ENCODE measurements around the gene SH3RF3.

The SH3RF3 gene

GRCh38 chr2:109279243-109279860, 150.3 kb downstream of the SH3RF3 start:
- DNase-seq (ENCODE audit: low read depth): no peak

GRCh38 chr2:109280804-109281203, 151.8 kb downstream of the SH3RF3 start:
- no peak for DNase-seq (ENCODE audit: low read depth)
- peak; percentile 20; the same call in 1 of the 2 replicates for TF ChIP-seq CTCF (IDR thresholded peaks at IDR 0.05; ENCODE audit: control insufficient read depth, extremely low read depth, insufficient read depth)
- no peak overlapping the region for H3K4me3 ChIP-seq (ENCODE audit: low read depth, low read length)

More at GRCh38 chr2:109279243-109279860, 150.3 kb downstream of the SH3RF3 start:
- no peak overlapping the region for H3K4me3 ChIP-seq (ENCODE audit: low read depth, low read length)
- no peak for TF ChIP-seq CTCF (IDR thresholded peaks at IDR 0.05; ENCODE audit: control insufficient read depth, extremely low read depth, insufficient read depth)

- no peak overlapping the region for H3K4me3 ChIP-seq (ENCODE audit: low read depth, low read length)
- DNase-seq (ENCODE audit: low read depth): no peak
- TF ChIP-seq CTCF (IDR thresholded peaks at IDR 0.05; ENCODE audit: control insufficient read depth, extremely low read depth, insufficient read depth): no peak
Observed at GRCh38 chr2:109282360-109282759, 153.4 kb downstream of the SH3RF3 start.

GRCh38 chr2:109282865-109283264, 153.9 kb downstream of the SH3RF3 start:
- H3K4me3 ChIP-seq (ENCODE audit: low read depth, low read length): no peak overlapping the region
- no peak for DNase-seq (ENCODE audit: low read depth)
- TF ChIP-seq CTCF (IDR thresholded peaks at IDR 0.05; ENCODE audit: control insufficient read depth, extremely low read depth, insufficient read depth): no peak

GRCh38 chr2:109284826-109285225, 155.8 kb downstream of the SH3RF3 start:
- TF ChIP-seq CTCF (IDR thresholded peaks at IDR 0.05; ENCODE audit: control insufficient read depth, extremely low read depth, insufficient read depth): no peak
- no peak for DNase-seq (ENCODE audit: low read depth)
- no peak overlapping the region for H3K4me3 ChIP-seq (ENCODE audit: low read depth, low read length)

GRCh38 chr2:109285244-109285651, 156.2 kb downstream of the SH3RF3 start:
- no peak for TF ChIP-seq CTCF (IDR thresholded peaks at IDR 0.05; ENCODE audit: control insufficient read depth, extremely low read depth, insufficient read depth)
- no peak for DNase-seq (ENCODE audit: low read depth)
- H3K4me3 ChIP-seq (ENCODE audit: low read depth, low read length): no peak overlapping the region

GRCh38 chr2:109287413-109287812, 158.4 kb downstream of the SH3RF3 start:
- no peak for TF ChIP-seq CTCF (IDR thresholded peaks at IDR 0.05; ENCODE audit: control insufficient read depth, extremely low read depth, insufficient read depth)
- no peak overlapping the region for H3K4me3 ChIP-seq (ENCODE audit: low read depth, low read length)
- DNase-seq (ENCODE audit: low read depth): no peak
